ENCODE data around the gene CLDN22. TPM values are rescaled to one million over a fixed set of nuclear protein-coding genes. Genes with fewer than 3 reads are reported as not detected.
A peak's percentile ranks its signal among the peaks of the same experiment; 100 is the strongest.

The CLDN22 gene
- polyA plus RNA-seq, 1 donor = not detected

- no peaks in the 10 kb centered on the region for H3K9me3 ChIP-seq (ENCODE audit: control insufficient read depth, low read depth, low read length)
- no peak for DNase-seq
- no peaks in the 10 kb centered on the region for H3K36me3 ChIP-seq (ENCODE audit: control insufficient read depth, insufficient read depth, low read length)
- no CpG with 5 or more reads among the region's 12 CpGs for WGBS (ENCODE audit: insufficient coverage, low lambda C conversion rate)
- no peaks in the 10 kb centered on the region for H3K27me3 ChIP-seq (ENCODE audit: control insufficient read depth, insufficient read depth, low read length)
- peaks cover 12% of the 10 kb centered on the region for H3K4me1 ChIP-seq (ENCODE audit: control insufficient read depth, insufficient read depth, low read length)
- H3K4me3 ChIP-seq (ENCODE audit: low read length) = no peak overlapping the region
- H3K27ac ChIP-seq (ENCODE audit: low read length) = no peak overlapping the region
These were observed 28.1 kb upstream of the CLDN22 start for GRCh38 chr4:183348136-183348535.

GRCh38 chr4:183347566-183347965, 27.5 kb upstream of the CLDN22 start:
- Histone ChIP-seq H3K9me3 (ENCODE audit: control insufficient read depth, low read depth, low read length) (no peaks in the 10 kb centered on the region), H3K36me3 (ENCODE audit: control insufficient read depth, insufficient read depth, low read length) (no peaks in the 10 kb centered on the region), H3K4me3 (ENCODE audit: low read length) (no peak overlapping the region), H3K27ac (ENCODE audit: low read length) (no peak overlapping the region), H3K4me1 (ENCODE audit: control insufficient read depth, insufficient read depth, low read length) (peaks cover 15% of the 10 kb centered on the region), H3K27me3 (ENCODE audit: control insufficient read depth, insufficient read depth, low read length) (no peaks in the 10 kb centered on the region)
- DNase-seq = peak; percentile 56 to 79
- WGBS (ENCODE audit: insufficient coverage, low lambda C conversion rate) = no CpG with 5 or more reads among the region's 4 CpGs

- H3K27me3 ChIP-seq (ENCODE audit: control insufficient read depth, insufficient read depth, low read length) = no peaks in the 10 kb centered on the region
- H3K4me3 ChIP-seq (ENCODE audit: low read length) = no peak overlapping the region
- H3K36me3 ChIP-seq (ENCODE audit: control insufficient read depth, insufficient read depth, low read length) = no peaks in the 10 kb centered on the region
- H3K9me3 ChIP-seq (ENCODE audit: control insufficient read depth, low read depth, low read length) = no peaks in the 10 kb centered on the region
- H3K4me1 ChIP-seq (ENCODE audit: control insufficient read depth, insufficient read depth, low read length) = peaks cover 15% of the 10 kb centered on the region
- no peak for DNase-seq
- H3K27ac ChIP-seq (ENCODE audit: low read length) = no peak overlapping the region
- WGBS (ENCODE audit: insufficient coverage, low lambda C conversion rate) = no CpG with 5 or more reads among the region's 8 CpGs
These were observed 27.1 kb upstream of the CLDN22 start for GRCh38 chr4:183347146-183347545.

GRCh38 chr4:183345261-183345660, 25.2 kb upstream of the CLDN22 start:
- Histone ChIP-seq H3K27ac (ENCODE audit: low read length) (no peak overlapping the region), H3K4me3 (ENCODE audit: low read length) (no peak overlapping the region), H3K4me1 (ENCODE audit: control insufficient read depth, insufficient read depth, low read length) (peaks cover 15% of the 10 kb centered on the region), H3K27me3 (ENCODE audit: control insufficient read depth, insufficient read depth, low read length) (no peaks in the 10 kb centered on the region), H3K36me3 (ENCODE audit: control insufficient read depth, insufficient read depth, low read length) (no peaks in the 10 kb centered on the region), H3K9me3 (ENCODE audit: control insufficient read depth, low read depth, low read length) (no peaks in the 10 kb centered on the region)
- no CpG with 5 or more reads among the region's 4 CpGs for WGBS (ENCODE audit: insufficient coverage, low lambda C conversion rate)
- DNase-seq = no peak

GRCh38 chr4:183344523-183345255, 24.6 kb upstream of the CLDN22 start:
- DNase-seq = no peak
- no CpG with 5 or more reads among the region's 15 CpGs for WGBS (ENCODE audit: insufficient coverage, low lambda C conversion rate)
- no peaks in the 10 kb centered on the region for H3K9me3 ChIP-seq (ENCODE audit: control insufficient read depth, low read depth, low read length)
- peaks cover 15% of the 10 kb centered on the region for H3K4me1 ChIP-seq (ENCODE audit: control insufficient read depth, insufficient read depth, low read length)
- H3K27ac ChIP-seq (ENCODE audit: low read length) = no peak overlapping the region
- H3K4me3 ChIP-seq (ENCODE audit: low read length) = no peak overlapping the region
- no peaks in the 10 kb centered on the region for H3K27me3 ChIP-seq (ENCODE audit: control insufficient read depth, insufficient read depth, low read length)
- H3K36me3 ChIP-seq (ENCODE audit: control insufficient read depth, insufficient read depth, low read length) = no peaks in the 10 kb centered on the region

GRCh38 chr4:183343730-183344129, 23.7 kb upstream of the CLDN22 start:
- WGBS (ENCODE audit: insufficient coverage, low lambda C conversion rate) = no CpG with 5 or more reads among the region's 7 CpGs
- H3K27me3 ChIP-seq (ENCODE audit: control insufficient read depth, insufficient read depth, low read length) = no peaks in the 10 kb centered on the region
- peaks cover 15% of the 10 kb centered on the region for H3K4me1 ChIP-seq (ENCODE audit: control insufficient read depth, insufficient read depth, low read length)
- no peak for DNase-seq
- H3K27ac ChIP-seq (ENCODE audit: low read length) = no peak overlapping the region
- H3K36me3 ChIP-seq (ENCODE audit: control insufficient read depth, insufficient read depth, low read length) = no peaks in the 10 kb centered on the region
- no peaks in the 10 kb centered on the region for H3K9me3 ChIP-seq (ENCODE audit: control insufficient read depth, low read depth, low read length)
- no peak overlapping the region for H3K4me3 ChIP-seq (ENCODE audit: low read length)

- peak in 1 of 2 donors; percentile 67 for DNase-seq
- peaks cover 11% of the 10 kb centered on the region for H3K4me1 ChIP-seq (ENCODE audit: control insufficient read depth, insufficient read depth, low read length)
- H3K4me3 ChIP-seq (ENCODE audit: low read length) = peak overlapping the region; percentile 33
- WGBS (ENCODE audit: insufficient coverage, low lambda C conversion rate) = no CpG with 5 or more reads among the region's 40 CpGs
- no peaks in the 10 kb centered on the region for H3K27me3 ChIP-seq (ENCODE audit: control insufficient read depth, insufficient read depth, low read length)
- no peaks in the 10 kb centered on the region for H3K9me3 ChIP-seq (ENCODE audit: control insufficient read depth, low read depth, low read length)
- no peak overlapping the region for H3K27ac ChIP-seq (ENCODE audit: low read length)
- no peaks in the 10 kb centered on the region for H3K36me3 ChIP-seq (ENCODE audit: control insufficient read depth, insufficient read depth, low read length)
These were observed 22.8 kb upstream of the CLDN22 start for GRCh38 chr4:183342541-183343533.

GRCh38 chr4:183337833-183338232, 17.8 kb upstream of the CLDN22 start:
- Histone ChIP-seq H3K27me3 (ENCODE audit: control insufficient read depth, insufficient read depth, low read length) (no peaks in the 10 kb centered on the region), H3K36me3 (ENCODE audit: control insufficient read depth, insufficient read depth, low read length) (no peaks in the 10 kb centered on the region), H3K27ac (ENCODE audit: low read length) (no peak overlapping the region), H3K4me3 (ENCODE audit: low read length) (no peak overlapping the region), H3K9me3 (ENCODE audit: control insufficient read depth, low read depth, low read length) (no peaks in the 10 kb centered on the region), H3K4me1 (ENCODE audit: control insufficient read depth, insufficient read depth, low read length) (peaks cover 4% of the 10 kb centered on the region)
- no CpG with 5 or more reads among the region's 7 CpGs for WGBS (ENCODE audit: insufficient coverage, low lambda C conversion rate)
- DNase-seq = no peak

- WGBS (ENCODE audit: insufficient coverage, low lambda C conversion rate) = no CpG with 5 or more reads among the region's 9 CpGs
- Histone ChIP-seq H3K4me1 (ENCODE audit: control insufficient read depth, insufficient read depth, low read length) (peaks cover 4% of the 10 kb centered on the region), H3K27ac (ENCODE audit: low read length) (no peak overlapping the region), H3K36me3 (ENCODE audit: control insufficient read depth, insufficient read depth, low read length) (no peaks in the 10 kb centered on the region), H3K27me3 (ENCODE audit: control insufficient read depth, insufficient read depth, low read length) (no peaks in the 10 kb centered on the region), H3K4me3 (ENCODE audit: low read length) (no peak overlapping the region), H3K9me3 (ENCODE audit: control insufficient read depth, low read depth, low read length) (no peaks in the 10 kb centered on the region)
- DNase-seq = no peak
These were observed 17.3 kb upstream of the CLDN22 start for GRCh38 chr4:183337349-183337748.

GRCh38 chr4:183335369-183335940, 15.4 kb upstream of the CLDN22 start:
- H3K4me1 ChIP-seq (ENCODE audit: control insufficient read depth, insufficient read depth, low read length) = peaks cover 4% of the 10 kb centered on the region
- no peaks in the 10 kb centered on the region for H3K36me3 ChIP-seq (ENCODE audit: control insufficient read depth, insufficient read depth, low read length)
- no peaks in the 10 kb centered on the region for H3K27me3 ChIP-seq (ENCODE audit: control insufficient read depth, insufficient read depth, low read length)
- WGBS (ENCODE audit: insufficient coverage, low lambda C conversion rate) = no CpG with 5 or more reads among the region's 3 CpGs
- no peak overlapping the region for H3K4me3 ChIP-seq (ENCODE audit: low read length)
- no peak overlapping the region for H3K27ac ChIP-seq (ENCODE audit: low read length)
- H3K9me3 ChIP-seq (ENCODE audit: control insufficient read depth, low read depth, low read length) = no peaks in the 10 kb centered on the region
- DNase-seq = peak in 1 of 2 donors; percentile 56
